Esophagus muscularis mucosa (tissue), 4 donors: Measurements from ENCODE around the gene CMTM1. TPM values are rescaled to one million over a fixed set of nuclear protein-coding genes. Genes with fewer than 3 reads are reported as not detected.

Experiments
- DNase-seq: peaks from one replicate; pipeline ENCODE4 v3.0.0-alpha.2; 2017; ENCODE audit errors: extremely low spot score
- H3K27ac ChIP-seq, 4 donors: fragments of 200-600 bp; sonication (generic); replicated peaks in 1 of 4; 1 replicate in 3 of 4; 2 replicates in 1 of 4; pipeline ENCODE4 v1.5.1; 2016 to 2019; ENCODE audit warnings: mild to moderate bottlenecking in 1 of 4
- H3K27me3 ChIP-seq, 4 donors: fragments of 200-600 bp; sonication (generic); one replicate each; pipeline versions ENCODE4 v1.5.1 to v1.6.0; 2016 to 2019
- H3K36me3 ChIP-seq, 4 donors: fragments of 200-600 bp; sonication (generic); one replicate each; pipeline ENCODE4 v1.5.1; 2016 to 2019
- H3K4me1 ChIP-seq, 4 donors: fragments of 200-600 bp; sonication (generic); one replicate each; pipeline ENCODE4 v1.5.1; 2016 to 2019
- H3K4me3 ChIP-seq, 4 donors: fragments of 200-600 bp; sonication (generic); 1 replicate in 2 of 4; 2 replicates in 2 of 4; pipeline ENCODE4 v1.5.1; 2016 to 2019; ENCODE audit warnings: mild to moderate bottlenecking in 4 of 4, moderate library complexity in 1 of 4
- H3K9me3 ChIP-seq, 4 donors: fragments of 200-600 bp; sonication (generic); 1 replicate in 3 of 4; 2 replicates in 1 of 4; pipeline ENCODE4 v1.5.1; 2016 to 2019
- CTCF ChIP-seq, 3 experiments: fragments of 200-600 bp in 2 of 3; fragments of 450-650 bp in 1 of 3; sonication (generic) in 2 of 3; IDR thresholded peaks; one replicate each; pipeline ENCODE4 v1.5.1; 2017 to 2019; ENCODE audit warnings: antibody characterized with exemption in 3 of 3, mild to moderate bottlenecking in 2 of 3, moderate library complexity in 1 of 3
- EP300 ChIP-seq: sonication (generic); formaldehyde crosslinking; IDR thresholded peaks from one replicate; pipeline ENCODE4 v1.6.1; 2017; ENCODE audit warnings: antibody characterized with exemption
- POLR2A ChIP-seq: fragments of 450-650 bp; IDR thresholded peaks from one replicate; pipeline ENCODE4 v1.6.1; 2017; ENCODE audit warnings: antibody characterized with exemption, moderate library complexity, mild to moderate bottlenecking, low read depth
- POLR2AphosphoS5 ChIP-seq, 2 donors: sonication (generic); formaldehyde crosslinking; IDR thresholded peaks; one replicate each; pipeline ENCODE4 v1.6.1; 2017; ENCODE audit warnings: antibody characterized with exemption in 2 of 2
- WGBS: methylation state at CpG from one replicate; pipeline ENCODE4 v1.1.5; 2018; 5-methylcytosine and 5-hydroxymethylcytosine counted together
- intact Hi-C: fragments of 100-400 bp; cut with DNase I; formaldehyde crosslinking; loops from one replicate; pipeline ENCODE4 v1.15.1; 2023
- total RNA-seq, 4 donors: library from RNA; depleted of rRNA; stranded (reverse); fragments of >200 nt; gene quantifications; one replicate each; pipeline versions ENCODE4 v1.1.0 to v1.2.1, GENCODE V29; 2016

CMTM1 gene
- total RNA-seq, 4 donors from 2014 or later = 1.4 to 2.0 (median 1.7) TPM; not detected in 1

GRCh38 chr16:66539623-66540469 is 26.4 kb upstream of the CMTM1 start:
- no peak for DNase-seq
- intact Hi-C loops = no loop called here
- peaks cover 0 to 3% (median 1%) of the 10 kb centered on the region in 4 donors for H3K4me1 ChIP-seq
- no peak for TF ChIP-seq POLR2AphosphoS5 (IDR thresholded peaks at IDR 0.05)
- no peak for TF ChIP-seq POLR2A
- TF ChIP-seq CTCF (IDR thresholded peaks at IDR 0.05) = no peak
- no peak for TF ChIP-seq EP300
- H3K4me3 ChIP-seq = no peak overlapping the region
- H3K27ac ChIP-seq = no peak overlapping the region
- WGBS = 81% methylated on average over 3 of the region's 3 CpGs
- no peaks in the 10 kb centered on the region for H3K9me3 ChIP-seq
- H3K27me3 ChIP-seq = no peaks in the 10 kb centered on the region
- peaks cover 19 to 95% (median 71%) of the 10 kb centered on the region in 4 donors for H3K36me3 ChIP-seq

GRCh38 chr16:66541388-66542355 is 24.6 kb upstream of the CMTM1 start:
- Histone ChIP-seq H3K36me3 (peaks cover 12 to 95% (median 66%) of the 10 kb centered on the region in 4 donors), H3K4me3 (no peak overlapping the region), H3K4me1 (peaks cover 0 to 3% (median 1%) of the 10 kb centered on the region in 4 donors), H3K27me3 (no peaks in the 10 kb centered on the region), H3K9me3 (no peaks in the 10 kb centered on the region), H3K27ac (no peak overlapping the region)
- no peak for DNase-seq
- intact Hi-C loops = no loop called here
- TF ChIP-seq CTCF (IDR thresholded peaks at IDR 0.05) (no peak), POLR2A (no peak)
- 78% methylated on average over 18 of the region's 18 CpGs for WGBS

GRCh38 chr16:66542396-66542795 is 23.8 kb upstream of the CMTM1 start:
- no peak overlapping the region for H3K27ac ChIP-seq
- no peak for DNase-seq
- peaks cover 2 to 5% (median 3%) of the 10 kb centered on the region in 4 donors for H3K4me1 ChIP-seq
- H3K4me3 ChIP-seq = no peak overlapping the region
- no peak for TF ChIP-seq EP300
- TF ChIP-seq POLR2AphosphoS5 (IDR thresholded peaks at IDR 0.05) = no peak
- no peak for TF ChIP-seq CTCF (IDR thresholded peaks at IDR 0.05)
- TF ChIP-seq POLR2A = no peak
- no peaks in the 10 kb centered on the region for H3K9me3 ChIP-seq
- H3K36me3 ChIP-seq = peaks cover 6 to 95% (median 62%) of the 10 kb centered on the region in 4 donors
- intact Hi-C loops = no loop called here
- H3K27me3 ChIP-seq = no peaks in the 10 kb centered on the region
- 81% methylated on average over 3 of the region's 3 CpGs for WGBS

- Histone ChIP-seq H3K4me1 (peaks cover 7 to 17% (median 11%) of the 10 kb centered on the region in 4 donors), H3K36me3 (peaks cover 0 to 83% (median 60%) of the 10 kb centered on the region in 4 donors), H3K27ac (no peak overlapping the region), H3K4me3 (no peak overlapping the region), H3K27me3 (no peaks in the 10 kb centered on the region), H3K9me3 (no peaks in the 10 kb centered on the region)
- intact Hi-C loops = no loop called here
- no peak for DNase-seq
- TF ChIP-seq POLR2A (no peak), EP300 (no peak), CTCF (IDR thresholded peaks at IDR 0.05) (no peak), POLR2AphosphoS5 (IDR thresholded peaks at IDR 0.05) (no peak)
- 78% methylated on average over 6 of the region's 6 CpGs for WGBS
These were observed 22.7 kb upstream of the CMTM1 start for GRCh38 chr16:66543541-66543940.
